Urothelium cell line (cell line): ENCODE results near the gene KCNQ4.

Source experiments
- DNase-seq: peaks from one replicate; pipeline ENCODE4 v3.0.0; 2011; ENCODE audit warnings: low spot score, mixed read lengths
- FAIRE-seq: peaks from 2 replicates; lab custom pipeline; 2011; peaks lifted over from hg19 to GRCh38; lab: Jason Lieb, UNC

The KCNQ4 gene

DNA sequence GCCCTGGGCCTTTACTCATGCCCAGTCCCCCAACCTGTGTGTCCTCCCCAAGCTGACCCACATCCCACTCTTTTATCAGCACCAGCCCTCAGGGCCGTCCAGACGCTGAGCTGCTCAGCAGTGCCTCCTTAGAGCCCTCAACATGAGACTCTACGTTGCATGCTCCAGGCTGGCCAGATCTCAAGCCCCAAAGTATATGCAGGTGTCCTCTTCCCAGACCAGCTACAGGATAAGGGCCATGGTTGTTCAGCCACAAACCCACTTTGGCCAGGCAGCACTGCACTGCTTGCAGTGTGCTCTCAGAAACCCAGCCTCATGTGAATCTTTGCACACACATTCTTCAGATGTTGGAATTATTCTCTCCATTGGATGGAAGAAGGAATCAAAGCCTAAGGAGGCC is 72.5 kb downstream of the KCNQ4 start:
- DNase-seq (no peak), FAIRE-seq (no peak)

- DNase-seq (no peak), FAIRE-seq (peak; percentile 58)
Measured at GRCh38 chr1:40856656-40857302, 73.2 kb downstream of the KCNQ4 start.

DNA sequence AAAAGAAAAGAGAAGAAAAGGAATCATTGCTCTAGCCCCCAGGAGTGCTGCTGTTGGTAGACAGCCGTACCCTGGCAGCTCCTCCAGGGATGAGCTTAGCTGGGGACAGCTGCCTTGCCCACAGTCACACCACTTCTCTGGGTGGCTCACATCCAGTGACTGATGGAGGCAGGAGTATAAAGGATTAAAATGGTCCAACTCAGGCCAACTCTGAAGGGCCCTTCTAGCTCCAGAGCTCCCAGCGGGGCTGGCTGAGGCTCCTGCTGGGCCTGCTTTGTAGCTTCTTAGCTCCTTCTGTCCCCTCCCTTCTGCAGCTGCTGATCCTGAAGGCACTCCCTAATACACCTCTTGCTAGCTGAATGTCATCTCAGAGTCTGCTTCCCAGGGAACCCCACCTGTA is 74.2 kb downstream of the KCNQ4 start:
- FAIRE-seq (no peak), DNase-seq (no peak)

DNA sequence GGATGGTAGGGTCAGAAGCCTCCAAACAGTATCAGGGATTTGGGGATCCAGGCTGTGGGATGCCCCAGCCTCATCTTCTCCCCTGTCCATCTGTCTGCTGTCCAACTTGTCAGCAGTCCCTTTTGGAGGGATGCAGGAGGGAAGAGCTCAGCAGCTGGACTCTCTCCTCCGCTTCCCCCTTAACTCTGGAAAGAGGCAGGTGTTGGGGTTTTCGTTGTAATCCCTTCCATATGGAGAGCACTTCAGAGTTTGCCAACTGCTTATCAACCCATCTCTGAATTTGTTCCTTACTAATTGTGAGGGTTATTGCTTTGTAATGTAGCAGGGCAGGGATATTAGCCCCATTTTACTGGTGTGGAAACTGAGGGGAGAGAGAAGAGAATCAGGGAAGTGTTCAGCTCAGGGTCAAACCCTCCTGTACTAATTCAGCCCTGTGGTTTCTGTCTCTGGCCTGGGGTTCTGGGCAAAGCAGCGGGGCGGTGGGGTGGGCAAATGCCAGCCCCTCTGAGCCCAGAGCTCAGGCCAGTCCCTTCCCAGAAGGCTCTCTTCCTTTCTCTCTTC is 75.3 kb downstream of the KCNQ4 start:
- FAIRE-seq (no peak), DNase-seq (no peak)

DNA sequence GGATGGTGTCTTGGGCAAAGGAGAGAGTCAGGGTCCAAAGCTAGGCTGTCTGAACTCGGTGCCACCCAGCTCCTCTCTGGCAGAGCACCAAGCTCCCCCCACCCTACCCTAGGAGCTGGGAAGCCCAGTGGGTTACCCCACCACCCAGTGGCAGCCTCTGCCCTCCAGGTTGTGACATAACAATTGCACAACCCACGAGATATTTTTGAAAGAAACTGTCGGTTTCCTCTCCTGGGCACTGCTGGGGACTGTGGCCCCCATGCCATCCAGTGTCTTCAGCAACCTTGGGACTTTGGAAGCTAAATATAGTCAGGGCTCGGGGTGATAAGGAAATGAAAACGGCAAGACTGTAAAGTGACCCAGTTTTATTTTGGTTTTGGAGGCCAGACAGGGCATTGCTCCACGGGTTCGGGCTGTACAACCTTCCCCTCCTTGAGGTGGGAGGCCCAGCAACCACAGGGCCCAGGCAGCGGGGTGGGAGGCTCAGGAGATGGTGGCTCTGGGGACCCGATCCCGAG is 77.2 kb downstream of the KCNQ4 start:
- FAIRE-seq (no peak), DNase-seq (no peak)

DNA sequence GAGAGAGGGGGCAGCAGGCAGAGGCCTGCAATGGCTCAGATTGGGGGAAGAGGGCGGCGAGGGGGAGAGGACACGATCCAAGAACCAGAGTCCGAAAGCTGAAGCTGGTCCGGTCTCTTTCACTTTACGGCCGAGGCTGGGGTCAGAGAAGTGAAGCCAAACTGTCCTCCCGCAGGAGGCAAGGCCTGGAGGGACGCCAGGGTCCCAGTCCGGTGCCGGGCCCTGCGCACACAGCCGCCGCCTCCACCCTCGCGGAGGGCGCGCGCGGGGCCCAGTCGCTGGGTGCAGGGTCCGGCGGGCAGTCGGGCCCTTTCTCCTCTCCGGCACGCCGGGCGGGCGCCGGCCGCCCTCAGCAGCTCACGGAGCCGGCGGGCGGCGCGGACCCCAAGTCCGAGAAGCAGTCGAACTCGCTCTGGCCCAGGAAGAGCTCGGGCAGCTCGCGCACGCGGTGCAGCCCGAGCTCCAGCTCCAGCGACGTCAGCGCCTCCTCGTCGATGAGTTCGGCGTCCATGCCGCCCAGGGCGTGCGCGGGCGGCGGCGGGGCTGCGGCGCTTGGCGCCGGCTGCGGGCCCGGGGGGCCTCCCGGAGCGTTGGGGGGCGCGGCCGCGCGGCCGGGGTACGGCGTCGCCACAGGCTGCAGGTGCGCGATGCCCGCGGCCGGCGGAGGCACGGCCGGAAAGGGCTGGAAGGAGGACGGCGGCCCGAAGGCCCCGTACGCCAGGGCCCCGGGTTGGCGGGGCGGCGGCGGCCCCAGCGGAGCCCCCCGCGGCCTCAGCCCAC is 77.8 kb downstream of the KCNQ4 start:
- no peak for DNase-seq
- FAIRE-seq = no peak

- no peak for DNase-seq
- no peak for FAIRE-seq
Measured at GRCh38 chr1:40862008-40862863, 78.6 kb downstream of the KCNQ4 start, which contains the start of gene CITED4. TSS of gene CITED4 (minus strand) at chr1:40862363. CDS start at chr1:40862127, 236 bp downstream.

GRCh38 chr1:40868051-40868723 is 84.6 kb downstream of the KCNQ4 start:
- DNase-seq (peak; percentile 50), FAIRE-seq (peak; percentile 75)

DNA sequence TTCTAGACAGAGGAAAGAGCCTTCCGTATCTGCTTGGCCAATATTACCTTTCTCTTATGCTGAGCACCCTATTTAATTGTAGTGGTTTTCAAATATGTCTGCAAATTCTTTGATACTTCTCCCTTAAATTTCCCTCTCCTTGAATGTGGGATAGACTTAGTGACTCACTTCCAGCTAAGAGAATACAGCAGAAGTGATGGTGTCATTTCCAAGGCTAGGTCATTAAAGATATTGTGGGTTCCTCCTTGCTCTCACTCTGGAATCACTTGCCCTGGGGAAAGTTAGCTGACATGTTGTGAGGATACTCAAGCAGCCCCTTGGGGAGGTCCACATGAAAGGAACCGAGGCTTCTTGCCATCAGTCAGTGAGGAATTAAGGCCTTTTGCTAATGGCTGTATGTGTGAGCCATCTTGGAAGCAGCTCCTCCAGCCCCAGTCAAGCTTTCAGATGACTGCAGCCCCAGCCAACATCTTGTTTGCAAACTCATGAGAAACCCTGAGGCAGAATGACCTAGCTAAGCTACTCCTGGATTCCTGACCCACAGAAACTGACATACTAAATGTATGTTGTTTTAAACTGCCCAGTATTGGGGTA is 86.6 kb downstream of the KCNQ4 start:
- FAIRE-seq (no peak), DNase-seq (no peak)

DNA sequence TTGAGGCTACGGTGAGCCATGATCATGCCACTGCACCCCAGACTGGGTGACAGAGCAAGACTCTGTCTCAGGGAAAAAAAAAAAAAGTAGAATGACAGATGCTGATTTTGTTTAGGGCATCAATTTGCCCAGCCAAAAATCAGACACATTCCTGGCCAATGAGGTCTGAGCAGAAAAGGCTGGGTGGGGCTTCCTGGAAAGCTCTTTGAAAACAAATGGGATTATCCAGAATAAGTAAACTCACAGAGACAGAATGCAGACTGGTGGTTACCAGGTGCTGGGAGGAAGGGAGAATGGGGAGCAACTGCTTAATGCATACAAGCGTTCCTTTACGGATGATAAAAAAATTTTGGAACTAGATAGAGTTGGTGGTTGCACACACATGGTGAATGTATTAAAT is 88.7 kb downstream of the KCNQ4 start:
- DNase-seq (peak; percentile 71), FAIRE-seq (no peak)

GRCh38 chr1:40873863-40874472 is 90.4 kb downstream of the KCNQ4 start:
- FAIRE-seq (no peak), DNase-seq (no peak)

GRCh38 chr1:40876436-40876761 is 92.8 kb downstream of the KCNQ4 start:
- FAIRE-seq = no peak

GRCh38 chr1:40876891-40877290 is 93.3 kb downstream of the KCNQ4 start:
- DNase-seq (no peak), FAIRE-seq (peak; percentile 23)

More at GRCh38 chr1:40876436-40876761, 92.8 kb downstream of the KCNQ4 start:
- DNase-seq = no peak

DNA sequence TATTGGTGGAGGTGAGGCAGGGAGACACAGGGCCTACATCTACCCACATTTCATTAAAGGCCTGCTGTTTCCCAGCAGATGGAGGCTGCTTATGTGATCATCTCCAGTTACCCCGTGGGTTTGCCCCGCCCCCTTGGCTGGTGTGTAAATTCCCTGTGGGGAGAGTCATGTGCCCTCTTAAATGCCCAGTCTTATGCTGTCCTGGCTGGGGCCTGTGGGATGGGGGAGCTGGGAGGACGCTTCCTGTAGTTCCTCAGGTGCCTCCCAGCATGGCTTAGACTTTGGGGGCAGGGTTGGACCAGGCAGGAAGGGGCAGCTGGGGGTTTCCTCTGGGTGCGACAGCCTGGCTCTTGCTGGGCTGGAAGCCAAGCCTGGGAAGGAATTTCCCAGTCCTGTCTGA is 94.1 kb downstream of the KCNQ4 start:
- DNase-seq = peak; percentile 85
- FAIRE-seq = peak; percentile 69

- no peak for FAIRE-seq
- no peak for DNase-seq
Measured at GRCh38 chr1:40878906-40879305, 95.3 kb downstream of the KCNQ4 start.

- DNase-seq (no peak), FAIRE-seq (no peak)
Measured at GRCh38 chr1:40879482-40880175, 96.0 kb downstream of the KCNQ4 start.

DNA sequence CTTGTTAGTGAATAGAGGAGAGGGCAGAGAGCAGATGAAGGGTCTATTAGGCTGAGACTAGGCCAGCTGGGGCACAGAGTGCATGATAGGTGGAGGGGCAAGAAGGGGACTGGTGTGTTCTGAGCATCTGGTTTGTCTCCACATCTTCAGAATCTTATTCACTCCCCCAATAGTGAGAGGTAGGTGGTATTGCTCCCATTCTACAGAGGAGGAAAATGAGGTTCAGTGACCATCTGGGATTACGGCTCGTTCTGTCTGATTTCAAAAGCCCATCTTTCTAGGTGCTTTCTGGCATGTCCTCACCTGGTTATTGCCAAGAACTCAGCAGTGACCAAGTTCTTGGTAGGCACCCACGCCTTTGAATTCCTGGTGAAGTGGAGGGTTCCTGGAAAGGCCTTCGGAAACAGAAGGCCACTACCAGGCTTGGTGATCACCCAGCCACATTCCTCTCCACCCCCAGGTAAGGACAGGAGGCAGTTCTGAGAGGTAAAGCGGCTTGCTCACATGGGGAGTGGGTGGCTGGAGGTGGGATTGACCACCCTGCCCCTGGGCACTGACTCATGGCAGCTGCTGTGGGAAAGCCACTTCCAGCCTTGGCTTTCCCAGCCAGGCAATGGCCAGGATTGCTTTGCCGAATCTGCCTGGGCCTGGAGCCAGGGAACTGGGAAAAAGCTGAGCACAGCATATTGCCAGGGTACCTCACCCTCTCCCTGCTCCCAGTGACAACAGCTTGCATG is 97.4 kb downstream of the KCNQ4 start:
- DNase-seq = no peak
- FAIRE-seq = peak; percentile 89

DNA sequence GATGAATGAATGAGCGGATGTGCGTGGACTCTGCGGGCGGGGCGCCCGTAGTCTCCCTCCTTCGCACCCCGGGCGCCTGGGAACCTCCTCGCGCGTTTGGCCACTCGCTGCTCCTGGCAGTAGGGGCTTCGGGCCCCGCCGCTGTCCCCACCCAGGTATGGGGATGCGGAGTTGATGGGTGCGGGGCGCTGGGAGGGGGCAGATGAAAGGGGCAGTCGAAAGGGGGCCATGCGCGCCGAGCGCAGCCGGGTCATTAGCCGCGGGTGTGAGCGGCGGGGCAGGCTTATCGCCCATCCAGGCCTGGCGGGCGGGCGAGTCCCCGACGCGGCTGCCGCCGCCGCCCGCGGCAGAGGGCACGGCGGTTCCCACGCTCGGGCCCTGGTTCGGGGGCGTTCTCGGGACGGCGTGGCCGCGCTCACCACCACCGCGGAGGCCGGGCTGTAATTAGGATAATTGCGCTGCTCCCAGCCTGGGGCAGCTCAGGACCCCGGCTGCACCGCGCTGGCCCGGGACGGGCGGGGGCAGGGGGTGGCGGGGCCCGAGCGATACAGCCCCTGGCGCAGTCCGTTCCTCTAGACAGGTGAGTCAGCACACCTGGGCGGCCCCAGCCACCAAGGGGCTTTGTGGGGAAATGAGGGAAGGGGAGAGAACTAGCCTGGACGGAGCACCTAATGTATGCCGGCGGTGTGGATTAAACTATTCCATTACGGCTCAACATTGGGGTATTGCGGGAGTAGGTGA is 100.6 kb downstream of the KCNQ4 start:
- FAIRE-seq = no peak
- no peak for DNase-seq
